ENCODE measurements around the gene STX18.
"Not testable (repeated sequence)": the region's sequence is repeated elsewhere in the genome, so short reads cannot be mapped to it uniquely, and the experiment has no call there.

Gene STX18

DNA sequence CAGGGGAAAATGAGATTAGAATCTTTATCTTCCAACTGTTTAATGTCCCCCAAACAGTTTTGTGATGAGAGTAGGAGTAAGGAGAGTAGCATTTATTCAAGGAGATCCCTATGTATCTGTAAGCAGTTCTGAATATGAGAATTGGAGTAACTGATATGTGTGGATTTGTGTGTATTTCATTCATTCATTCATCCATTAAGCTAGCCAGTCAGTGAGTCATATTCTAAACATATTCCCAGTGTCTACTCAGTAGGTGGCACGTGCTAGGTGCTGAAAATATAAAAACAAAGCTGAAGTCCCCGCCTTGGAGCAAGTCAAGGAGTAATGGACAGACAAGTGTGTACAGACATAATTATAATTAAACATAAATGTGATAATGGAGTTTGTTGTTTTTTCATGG lies 12.4 kb upstream of the STX18 start:
- DNase-seq (ENCODE audit: low read depth): no peak

DNA sequence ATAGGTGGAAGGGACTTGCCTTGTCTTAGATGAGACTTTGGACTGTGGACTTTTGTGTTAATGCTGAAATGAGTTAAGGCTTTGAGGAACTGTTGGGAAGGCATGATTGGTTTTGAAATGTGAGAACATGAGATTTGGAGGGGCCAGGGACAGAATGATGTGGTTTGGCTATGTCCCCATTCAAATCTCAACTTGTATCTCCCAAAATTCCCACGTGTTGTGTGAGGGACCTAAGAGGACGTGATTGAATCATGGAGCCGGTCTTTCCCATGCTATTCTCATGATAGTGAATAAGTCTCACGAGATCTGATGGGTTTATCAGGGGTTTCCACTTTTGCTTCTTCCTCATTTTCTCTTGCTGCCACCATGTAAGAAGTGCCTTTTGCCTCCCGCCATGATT lies 10.2 kb upstream of the STX18 start:
- DNase-seq (ENCODE audit: low read depth): not testable (repeated sequence)

DNA sequence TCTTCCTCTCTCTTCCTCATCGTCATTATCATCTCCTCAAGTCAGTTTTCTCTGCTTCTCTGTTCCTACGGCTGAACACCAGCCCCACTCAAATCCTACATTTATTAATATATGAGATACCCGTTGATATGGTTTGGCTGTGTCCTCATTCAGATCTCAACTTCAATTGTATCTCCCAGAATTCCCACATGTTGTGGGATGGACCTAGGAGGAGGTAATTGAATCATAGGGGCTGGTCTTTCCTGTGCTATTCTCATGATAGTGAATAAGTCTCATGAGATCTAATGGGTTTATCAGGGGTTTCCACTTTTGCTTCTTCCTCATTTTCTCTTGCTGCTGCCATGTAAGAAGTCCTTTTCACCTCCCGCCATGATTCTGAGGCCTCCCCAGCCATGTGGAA lies 8.3 kb upstream of the STX18 start:
- DNase-seq (ENCODE audit: low read depth): not testable (repeated sequence)

DNA sequence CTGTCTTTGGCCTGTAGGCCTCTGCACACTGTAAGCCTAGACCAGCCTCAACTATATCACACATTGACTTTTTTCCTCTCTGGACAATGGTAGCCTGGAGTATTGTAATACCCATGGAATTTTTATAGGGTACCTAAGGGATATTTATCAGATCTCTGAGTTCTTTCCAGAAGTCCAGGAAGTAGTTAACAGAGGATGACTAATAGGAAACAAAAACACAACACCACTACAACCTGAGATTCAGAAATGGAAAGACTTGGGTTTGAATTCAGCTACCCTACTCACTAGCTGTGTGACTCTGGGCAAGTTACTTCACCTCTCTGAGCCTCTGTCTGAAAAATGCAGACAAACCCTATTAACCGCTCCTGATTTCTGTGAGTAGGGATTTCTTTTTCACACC lies 7.7 kb upstream of the STX18 start:
- no peak for DNase-seq (ENCODE audit: low read depth)

DNA sequence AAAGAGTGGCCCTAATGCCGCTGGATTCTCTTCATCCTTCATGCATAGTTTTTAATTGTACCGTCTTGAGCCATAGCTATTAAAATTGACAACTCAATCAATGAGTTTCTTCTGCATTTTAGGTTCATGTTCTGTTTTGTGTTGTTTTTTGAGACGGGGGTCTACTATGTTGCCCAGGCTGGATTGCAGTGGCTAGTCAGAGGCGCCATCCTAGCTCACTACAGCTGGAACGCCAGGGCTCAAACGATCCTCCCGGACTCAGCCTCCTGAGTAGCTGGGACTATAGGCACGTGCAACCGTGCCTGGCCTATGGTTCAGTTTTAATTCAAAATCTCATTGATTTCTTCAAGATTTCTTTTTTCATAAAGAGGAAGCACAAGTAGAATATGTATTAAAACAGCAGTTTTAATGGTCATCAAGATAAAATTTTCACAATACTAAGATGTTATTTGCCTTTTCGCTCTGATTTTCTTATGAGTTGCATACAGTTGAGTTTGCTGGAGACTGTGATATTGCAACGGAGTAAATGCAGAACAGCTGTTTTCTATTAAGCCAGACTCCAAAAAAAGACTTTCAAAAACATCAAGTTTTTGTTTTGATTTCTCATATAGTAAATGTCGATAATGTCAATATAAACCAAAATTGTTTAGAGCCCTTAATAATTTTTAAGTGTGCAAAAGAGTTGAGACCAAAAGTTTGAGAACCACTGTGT lies 1.1 kb upstream of the STX18 start:
- DNase-seq (ENCODE audit: low read depth): no peak

DNA sequence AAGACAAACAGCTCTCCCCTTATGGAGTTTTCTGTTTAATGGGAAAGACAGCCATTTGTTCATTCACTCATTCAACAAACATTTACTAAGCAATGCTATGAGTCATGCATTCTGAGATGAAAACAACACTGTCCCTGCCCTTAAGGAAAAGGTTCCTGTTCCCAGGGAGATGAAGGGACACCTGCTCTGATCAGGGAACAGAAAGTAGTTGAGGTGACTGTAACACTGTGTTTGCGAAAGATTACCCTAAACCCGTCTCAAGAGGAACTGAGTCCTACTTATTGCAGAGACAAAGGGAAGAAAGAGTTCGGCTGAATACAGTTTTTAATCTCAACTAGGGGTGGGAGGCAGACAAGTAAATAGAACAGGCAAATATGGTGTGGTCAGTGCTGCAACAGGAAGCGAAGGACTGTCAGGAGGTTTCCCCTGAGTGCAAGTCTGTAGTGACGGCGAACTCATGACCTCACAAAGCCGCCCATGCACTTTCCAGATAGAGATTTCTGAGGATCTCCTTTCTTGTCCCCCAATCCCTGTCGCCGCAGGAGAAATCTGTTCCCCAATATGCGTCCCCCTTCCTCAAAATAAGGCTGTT lies 712 bp downstream of the STX18 start:
- DNase-seq (ENCODE audit: low read depth): no peak

DNA sequence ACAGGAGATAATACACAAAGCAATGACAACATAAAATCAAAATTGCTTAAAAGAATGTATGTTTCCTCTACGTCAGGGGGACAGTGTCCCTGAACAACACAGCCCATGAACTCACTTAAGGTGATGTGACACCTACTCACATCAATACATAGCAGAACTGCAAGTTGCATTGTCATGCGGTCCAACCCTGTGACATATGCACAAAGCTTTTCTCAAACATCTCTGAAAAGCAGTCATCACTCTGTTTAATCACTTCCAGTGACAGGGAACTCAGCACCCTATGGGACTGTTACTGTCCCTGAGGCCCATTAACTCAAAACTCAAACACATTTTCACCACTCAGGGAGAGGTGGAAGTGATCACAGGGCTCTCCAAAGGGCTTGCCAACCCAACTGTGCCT lies 2.4 kb downstream of the STX18 start:
- no peak for DNase-seq (ENCODE audit: low read depth)

DNA sequence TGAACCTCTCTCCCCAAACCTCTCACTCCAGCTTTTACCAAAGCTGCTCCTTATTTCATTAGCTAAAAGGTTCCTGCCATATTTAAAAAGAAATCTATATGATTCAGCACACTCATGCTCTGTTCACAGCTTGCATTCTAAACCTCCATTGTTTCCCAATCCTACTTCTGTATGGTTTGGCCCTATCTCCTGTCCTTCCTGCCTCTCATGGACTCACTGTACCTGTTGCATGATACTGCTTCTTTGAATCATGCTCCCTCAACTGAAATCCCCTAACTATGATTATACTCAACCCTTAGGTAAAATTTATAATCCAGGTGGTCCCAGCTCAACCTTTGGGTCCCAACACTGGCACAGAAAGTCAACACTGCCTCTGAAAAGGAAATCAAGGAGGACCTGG lies 6.3 kb downstream of the STX18 start:
- DNase-seq (ENCODE audit: low read depth): no peak

DNA sequence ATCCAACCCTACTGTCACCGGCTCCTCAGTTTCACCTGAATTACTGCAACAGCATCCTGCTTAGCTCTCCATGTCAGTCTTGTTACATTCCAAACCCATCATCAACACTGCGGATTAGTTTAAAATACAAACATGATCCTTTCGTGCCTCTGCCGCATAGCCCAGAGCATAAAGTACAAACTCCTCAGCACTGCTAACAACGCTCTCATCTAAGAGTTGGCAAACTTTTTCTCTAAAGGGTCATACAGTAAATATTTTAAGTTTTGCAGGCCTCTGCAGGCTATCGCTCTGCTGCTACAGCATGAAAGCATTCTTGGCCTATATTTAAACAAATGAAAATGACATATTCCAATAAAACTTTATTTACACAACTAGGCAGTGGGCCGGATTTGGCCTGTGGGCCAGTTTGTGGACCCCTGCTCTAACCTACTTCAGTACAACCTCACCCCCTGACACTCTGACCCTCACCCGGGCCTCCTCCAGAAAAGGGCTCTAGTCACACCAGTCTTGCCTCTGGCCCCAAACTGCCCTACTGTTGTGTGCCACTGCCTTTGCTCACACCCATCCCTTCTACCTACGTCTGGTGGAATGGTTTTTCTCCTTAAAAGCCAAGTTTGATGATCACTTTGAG lies 7.2 kb downstream of the STX18 start:
- DNase-seq (ENCODE audit: low read depth): no peak

DNA sequence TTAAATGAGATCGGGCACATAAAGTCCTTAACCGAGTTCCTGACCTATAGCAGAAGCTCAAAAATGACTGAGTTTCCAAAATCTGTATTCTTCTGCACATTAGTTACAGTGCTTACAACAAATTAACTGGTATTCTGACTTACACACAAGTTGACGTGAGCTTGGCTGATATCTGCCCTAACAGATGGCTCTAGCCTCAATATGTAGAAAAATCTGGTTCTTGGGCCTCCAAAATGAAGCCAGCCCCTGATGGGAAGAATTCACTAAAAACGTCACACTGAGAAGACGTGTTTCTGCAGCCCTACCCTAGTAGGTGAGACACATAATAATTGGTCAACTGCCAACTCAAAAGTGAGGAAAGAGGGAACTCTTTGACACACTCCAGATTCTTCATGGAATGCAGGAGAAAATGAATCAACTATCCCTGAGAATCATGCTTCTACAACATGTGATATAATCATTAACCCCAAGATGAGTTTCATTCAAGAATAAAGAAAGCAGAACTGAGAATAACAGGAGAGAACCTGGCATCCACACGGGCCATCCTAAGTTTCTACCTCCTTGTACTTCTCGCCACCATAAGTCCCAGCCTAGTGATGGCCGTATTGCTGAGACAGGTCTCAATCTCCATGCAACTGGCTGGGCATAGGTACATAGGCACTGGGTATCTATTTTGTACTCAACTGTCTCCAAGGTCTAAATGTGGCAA lies 8.2 kb downstream of the STX18 start:
- DNase-seq (ENCODE audit: low read depth): no peak

DNA sequence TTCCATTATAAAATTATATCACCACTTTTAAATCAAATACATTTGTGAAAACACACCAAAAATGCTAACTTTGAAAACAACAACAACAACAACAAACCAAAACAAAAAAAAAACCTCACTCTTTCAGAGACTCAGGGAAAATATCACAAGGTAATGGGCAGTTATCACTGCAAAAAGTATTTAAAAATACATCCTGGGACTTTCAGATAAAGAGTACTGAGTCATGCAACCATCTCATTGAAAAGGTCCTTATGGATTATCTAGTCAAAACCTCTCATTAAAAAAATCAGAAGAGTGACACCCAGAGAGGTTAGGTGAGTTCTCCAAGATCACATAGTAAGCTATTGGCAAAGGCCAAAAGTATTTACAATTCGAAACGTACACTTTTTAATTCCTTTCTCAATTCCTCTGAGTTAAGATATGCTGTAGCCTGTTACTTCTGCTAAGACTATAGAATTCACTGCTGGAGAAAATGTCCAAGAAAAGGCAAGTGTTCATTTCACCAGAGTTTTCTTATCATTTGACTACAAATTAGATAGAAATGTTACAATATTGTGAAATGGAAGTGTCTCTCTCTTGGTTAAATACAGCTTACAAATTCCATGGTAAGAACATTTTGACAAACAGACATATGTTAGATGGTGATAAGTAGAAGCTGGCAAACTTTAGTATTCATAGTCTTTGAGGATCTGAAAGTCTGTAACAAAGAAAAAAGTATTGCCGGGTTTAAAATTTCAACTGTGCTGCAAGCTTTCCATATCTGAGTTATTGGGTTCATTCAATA lies 9.3 kb downstream of the STX18 start:
- DNase-seq (ENCODE audit: low read depth): no peak

DNA sequence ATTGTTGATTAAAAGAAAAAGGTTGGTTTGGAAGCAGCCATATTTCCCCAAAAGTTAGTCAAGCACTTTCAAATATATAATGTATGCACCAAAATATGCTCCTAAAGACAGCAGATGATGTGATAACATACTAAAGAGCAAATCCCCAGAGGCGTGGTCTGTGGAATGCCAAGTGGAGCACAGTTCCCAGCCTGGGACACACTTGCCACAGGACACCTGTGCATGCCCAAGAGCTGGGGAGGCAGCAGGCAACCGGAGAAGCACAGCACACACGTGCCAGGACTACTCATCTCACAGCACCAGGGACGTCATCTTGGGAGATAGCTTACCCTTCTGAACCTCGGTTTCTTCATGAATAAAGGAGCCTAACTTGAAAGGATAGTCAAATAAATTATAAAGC lies 12.5 kb downstream of the STX18 start:
- DNase-seq (ENCODE audit: low read depth): no peak

DNA sequence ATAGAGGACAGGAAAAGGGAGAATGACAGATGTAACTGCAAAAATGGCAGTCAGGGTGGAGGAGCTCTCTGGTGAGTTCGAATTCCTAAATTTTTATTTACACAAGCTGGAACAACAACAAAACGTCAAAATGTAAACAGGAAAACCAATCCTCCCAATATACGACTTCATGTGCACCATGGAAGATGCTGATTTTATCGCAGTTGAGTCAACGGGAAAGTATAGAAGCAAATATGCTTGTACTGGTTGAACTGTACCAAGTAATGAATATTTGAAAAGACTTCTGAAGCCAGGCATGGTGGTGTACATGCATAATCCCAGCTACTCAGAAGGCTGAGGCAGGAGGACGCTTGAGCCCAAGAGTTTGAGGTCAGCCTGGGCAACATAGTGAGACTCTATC lies 15.4 kb downstream of the STX18 start:
- DNase-seq (ENCODE audit: low read depth): no peak

DNA sequence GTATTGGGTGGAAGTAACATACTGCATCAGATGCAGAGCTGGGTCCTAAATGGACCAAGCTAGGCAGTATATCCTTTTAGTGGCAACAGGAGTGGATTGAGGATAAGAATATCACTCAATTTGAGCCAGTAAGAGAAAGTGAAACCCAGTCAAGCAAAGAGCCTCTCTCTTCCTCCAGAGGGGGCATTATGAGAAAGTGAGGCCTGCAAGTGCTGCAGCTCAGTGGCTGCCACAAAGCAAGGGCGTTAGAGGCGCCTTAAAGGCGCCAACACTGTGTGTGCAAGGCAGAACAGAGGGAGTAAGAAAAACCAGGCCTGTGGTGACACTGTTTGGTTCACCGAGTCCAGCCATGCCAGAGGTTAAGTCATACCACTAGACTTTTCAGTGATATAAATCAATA lies 17.5 kb downstream of the STX18 start:
- peak; percentile 22 for DNase-seq (ENCODE audit: low read depth)

DNA sequence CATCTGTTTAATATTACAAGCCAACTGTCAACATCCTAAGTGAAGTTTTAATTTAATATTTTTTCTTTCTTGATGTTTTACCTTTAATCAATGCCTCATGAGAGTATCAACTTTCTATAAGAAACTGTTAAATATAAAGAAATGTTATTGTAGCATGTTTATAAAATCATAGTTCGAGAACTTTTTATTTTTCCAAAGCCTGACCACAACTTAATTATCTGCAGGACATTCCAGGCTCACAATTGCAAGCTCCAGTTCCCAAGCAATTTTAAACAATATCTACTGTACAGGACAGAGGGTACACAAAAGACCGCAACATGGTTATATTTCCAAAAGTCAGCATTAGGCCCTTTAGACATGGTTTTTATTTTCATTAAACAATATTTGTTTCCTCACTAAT lies 20.1 kb downstream of the STX18 start:
- DNase-seq (ENCODE audit: low read depth): no peak

DNA sequence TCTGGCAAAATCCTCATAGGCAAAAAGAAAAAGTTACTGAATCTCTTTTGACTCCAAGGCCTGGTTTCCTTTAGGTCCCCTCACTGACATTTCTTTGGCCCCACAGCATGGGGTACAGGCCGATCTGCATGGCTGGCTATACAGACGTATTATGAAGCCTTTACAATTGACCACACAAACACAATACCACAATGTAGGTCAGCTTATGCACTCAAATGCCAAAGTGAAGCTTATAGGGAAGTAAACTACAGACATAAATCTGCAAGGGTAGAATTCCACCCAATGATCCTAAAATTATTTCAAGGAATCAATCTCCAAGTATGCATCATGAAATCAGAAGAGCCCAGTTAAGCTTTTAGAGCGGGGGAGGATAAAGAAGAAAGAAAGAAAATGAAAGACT lies 20.7 kb downstream of the STX18 start:
- DNase-seq (ENCODE audit: low read depth): no peak

DNA sequence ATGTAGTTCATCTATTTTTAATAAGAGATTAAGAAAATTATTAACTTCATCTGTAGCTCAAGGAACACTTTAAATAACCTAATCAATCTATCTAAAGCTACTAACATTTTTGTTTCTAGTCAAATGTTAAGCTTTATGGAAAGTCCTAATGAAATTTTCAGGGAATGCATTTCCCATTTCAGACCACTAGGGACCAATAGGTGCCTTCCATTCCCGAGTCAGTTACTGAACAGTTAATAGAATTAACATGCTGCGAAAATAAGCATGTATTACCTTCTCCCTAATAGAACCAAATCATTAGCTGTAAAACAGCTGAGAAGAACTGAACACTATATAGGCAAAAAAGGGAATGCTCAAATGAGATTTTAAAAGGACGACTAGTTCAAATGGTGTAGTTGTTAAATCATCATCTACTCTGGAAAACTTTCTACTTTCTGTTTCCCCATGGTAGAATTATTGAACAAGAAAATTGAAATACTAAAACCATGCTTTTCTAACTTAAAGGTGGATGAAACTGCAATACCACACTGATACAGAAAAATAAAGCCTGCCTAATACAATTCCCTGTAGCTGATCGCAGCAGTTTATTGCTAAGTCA lies 22.5 kb downstream of the STX18 start:
- no peak for DNase-seq (ENCODE audit: low read depth)

DNA sequence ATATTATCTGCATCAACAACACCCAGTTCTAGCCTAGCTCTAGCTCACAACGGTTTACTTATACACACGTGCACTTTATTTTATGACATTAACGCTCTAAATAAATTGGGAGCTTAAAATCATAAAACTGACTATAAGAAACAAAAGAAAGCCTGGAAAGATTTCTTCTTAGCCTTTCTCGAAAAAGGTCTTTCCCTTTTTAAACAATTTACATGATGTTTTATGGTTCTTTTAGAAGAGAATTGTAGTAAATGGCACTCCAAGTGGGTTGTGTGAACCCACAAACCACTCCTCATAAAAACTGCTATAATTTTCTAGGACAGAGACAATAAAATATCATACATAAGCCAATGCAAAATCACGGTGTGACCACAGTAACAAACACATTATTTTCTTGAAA lies 23.1 kb downstream of the STX18 start:
- no peak for DNase-seq (ENCODE audit: low read depth)

DNA sequence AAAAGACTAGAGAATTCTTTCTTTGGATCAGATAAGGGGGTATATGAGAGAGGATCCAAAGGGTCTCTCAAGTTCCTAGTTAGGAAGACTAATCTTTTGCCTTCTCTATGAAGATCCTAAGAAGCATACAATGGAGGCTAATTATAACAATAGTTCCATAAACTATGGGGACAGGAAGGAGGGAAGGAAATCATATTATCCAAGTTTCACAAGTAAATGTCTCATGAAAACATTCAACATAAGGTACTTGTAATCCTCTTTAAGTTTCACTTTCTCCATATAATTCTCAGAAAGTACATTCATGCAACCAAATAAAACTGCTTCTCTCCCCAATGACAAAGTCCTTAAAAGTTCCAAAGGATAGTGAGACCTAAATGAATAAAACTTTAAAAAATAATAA lies 27.1 kb downstream of the STX18 start:
- DNase-seq (ENCODE audit: low read depth): no peak

DNA sequence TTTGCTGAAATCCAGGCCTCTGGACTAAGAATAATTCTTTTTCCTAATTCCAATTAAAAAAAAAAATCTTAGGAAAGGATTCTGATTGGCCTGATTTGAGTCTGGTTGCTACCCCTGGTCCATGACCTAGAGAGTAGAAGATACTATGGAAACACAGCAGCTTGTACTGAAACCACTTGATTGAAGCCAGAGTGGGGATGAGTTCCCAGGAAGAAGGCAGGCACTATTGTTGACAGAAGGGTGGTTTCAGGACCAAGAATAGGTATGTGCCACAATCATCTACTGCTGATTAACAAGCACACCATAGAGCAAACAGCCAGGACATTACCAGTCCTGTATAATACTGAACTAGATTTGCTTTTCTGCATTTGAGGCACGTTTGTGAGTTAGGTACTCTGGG lies 29.6 kb downstream of the STX18 start:
- no peak for DNase-seq (ENCODE audit: low read depth)

DNA sequence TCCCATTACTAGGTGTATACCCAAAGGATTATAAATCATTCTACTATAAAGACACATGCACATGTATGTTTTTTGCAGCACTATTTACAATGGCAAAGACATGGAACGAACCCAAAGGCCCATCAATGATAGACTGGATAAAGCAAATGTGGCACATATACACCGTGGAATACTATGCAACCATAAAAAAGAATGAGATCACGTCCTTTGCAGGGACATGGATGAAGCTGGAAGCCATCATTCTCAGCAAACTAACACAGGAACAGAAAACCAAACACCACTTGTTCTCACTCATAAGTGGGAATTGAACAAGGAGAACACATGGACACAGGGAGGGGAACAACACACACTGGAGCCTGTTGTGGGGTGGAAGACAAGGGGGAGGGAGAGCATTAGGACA lies 31.2 kb downstream of the STX18 start:
- not testable (repeated sequence) for DNase-seq (ENCODE audit: low read depth)

DNA sequence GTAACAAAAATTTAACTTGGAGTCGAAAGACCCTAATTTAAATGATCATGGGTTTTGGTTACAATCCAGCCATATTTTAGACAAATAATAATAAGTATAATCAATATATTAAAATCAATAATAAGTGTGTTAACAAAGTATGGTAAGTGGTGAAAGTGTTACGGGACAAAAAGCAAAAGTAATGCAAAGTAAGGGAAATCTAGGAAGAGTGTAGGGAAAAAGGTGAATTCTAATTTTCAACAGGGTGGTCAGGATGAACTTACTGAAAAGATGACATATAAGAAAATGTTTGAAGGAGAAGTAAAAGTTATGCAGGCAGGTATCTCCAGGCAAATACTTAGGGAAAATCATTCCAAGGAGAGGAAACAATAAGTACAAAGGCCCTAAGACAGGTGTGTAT lies 32.3 kb downstream of the STX18 start:
- no peak for DNase-seq (ENCODE audit: low read depth)
